ENCODE results near the gene CTXND2.
A peak's percentile ranks its signal among the peaks of the same experiment; 100 is the strongest.
"Not testable (repeated sequence)": the region's sequence is repeated elsewhere in the genome, so short reads cannot be mapped to it uniquely, and the experiment has no call there.

The CTXND2 gene

DNA sequence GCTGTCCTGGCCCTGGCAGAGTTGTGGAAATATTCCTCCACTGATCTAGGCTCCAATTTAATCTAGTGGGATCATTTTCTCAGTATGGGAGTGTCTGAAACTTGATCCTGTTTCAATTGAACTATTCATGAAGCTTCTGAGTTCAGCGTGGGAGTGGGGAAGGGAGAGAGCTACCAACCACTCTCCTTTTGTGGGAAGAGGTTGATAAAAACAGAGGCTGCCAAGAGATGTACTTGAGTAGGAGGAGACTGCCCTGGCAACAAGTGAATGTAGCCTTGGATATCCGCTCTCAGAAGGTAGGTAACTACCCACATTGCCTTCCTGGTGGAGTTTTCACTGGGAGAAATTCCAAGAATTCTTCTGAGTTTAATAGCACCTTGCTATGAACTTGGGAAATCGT lies at the start of gene CTXND2:
Gene CTXND2, plus strand, starts transcription at position 119 of the 400 bp plus-strand sequence. CDS start 25,179 bp downstream, outside the sequence.
- DNase-seq (ENCODE audit: low spot score) = peak; percentile 45

DNA sequence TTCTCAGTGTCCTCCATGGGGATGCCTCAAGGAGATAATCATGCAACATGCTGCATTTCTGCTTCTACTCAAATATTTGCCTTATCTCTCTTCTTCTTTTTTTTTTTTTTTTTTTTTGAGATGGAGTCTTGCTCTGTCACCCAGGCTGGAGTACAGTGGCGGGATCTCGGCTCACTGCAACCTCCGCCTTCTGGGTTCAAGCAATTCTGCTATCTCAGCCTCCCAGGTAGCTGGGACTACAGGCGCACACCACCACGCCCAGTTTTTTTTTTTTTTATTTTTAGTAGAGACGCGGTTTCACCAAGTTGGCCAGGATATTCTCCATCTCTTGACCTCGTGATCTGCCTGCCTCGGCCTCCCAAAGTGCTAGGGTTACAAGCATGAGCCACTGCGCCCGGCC lies 46.1 kb upstream of the CTXND2 start:
- not testable (repeated sequence) for DNase-seq (ENCODE audit: low spot score)

DNA sequence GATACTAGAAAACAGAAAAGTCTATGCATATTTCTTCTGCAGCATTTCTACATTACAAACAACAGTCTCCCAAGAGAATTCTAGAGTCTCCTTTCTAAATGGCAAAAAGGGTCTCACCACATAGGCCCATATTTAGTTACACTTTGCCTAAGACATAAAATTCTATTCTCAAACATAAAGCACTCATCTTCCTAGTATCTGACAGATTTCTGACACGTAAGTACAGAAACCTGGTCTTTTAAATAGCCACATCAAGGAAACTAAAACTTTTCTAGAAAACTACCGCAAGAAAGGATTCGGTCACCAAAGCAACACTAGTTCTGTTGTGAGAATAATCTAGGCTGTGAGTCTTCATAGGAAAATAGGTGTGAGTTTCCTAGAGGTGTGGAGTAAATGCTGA lies 45.3 kb upstream of the CTXND2 start:
- DNase-seq (ENCODE audit: low spot score) = no peak

DNA sequence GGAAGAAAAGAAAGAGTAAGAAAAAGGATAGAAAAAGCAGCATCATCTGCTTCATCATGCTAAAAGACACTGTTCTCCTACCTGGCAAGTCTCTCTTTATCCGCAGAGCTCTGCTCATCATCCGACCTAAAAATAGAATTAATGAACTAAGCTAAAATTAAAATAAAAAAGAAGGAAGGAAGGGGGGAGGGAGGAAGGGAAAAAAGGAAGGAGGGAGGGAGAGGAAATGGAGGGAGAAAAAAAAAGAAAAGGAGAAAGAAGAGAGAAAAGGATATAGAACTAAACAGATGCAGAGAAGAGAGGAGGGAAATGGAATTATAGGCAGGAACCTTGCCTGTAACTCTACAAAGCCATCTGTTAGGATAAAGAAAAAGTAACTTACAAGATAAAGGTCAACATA lies 44.6 kb upstream of the CTXND2 start:
- no peak for DNase-seq (ENCODE audit: low spot score)

DNA sequence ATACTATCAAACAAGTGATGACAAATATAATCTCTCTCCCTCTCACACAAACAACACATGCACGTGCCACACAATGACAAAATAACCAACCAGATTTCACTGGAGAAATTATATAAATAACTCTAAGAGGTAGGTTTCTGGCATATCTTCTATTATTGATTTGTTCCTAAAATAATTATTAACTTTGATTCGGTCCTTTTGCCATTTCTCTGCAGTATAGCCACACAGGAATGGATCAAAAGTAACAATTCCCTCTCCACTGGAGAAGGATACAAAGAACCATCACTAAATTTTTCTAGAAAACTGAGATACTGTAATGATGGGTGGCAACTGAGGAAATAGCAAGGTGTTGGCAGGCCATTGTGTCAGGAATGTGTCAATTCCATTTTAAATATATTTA lies 44.0 kb upstream of the CTXND2 start:
- DNase-seq (ENCODE audit: low spot score) = no peak

DNA sequence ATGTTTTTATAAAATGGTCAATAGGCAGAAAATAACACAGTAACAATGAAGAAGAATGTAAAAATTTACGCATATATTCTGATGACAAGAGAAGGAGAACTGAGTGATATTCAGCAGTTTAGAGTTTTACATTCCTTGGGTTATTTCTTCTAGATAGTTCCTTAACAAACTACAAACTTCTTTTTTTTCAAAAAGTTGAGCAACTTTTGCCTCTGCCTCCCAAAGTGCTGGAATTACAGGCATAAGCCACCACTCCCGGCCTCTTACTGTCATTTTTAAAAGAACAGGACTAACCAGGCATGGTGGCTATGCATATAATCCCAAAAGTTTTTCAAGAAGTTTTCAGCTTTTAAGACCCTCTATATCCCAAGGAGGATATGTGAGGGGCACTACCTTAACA lies 43.5 kb upstream of the CTXND2 start:
- no peak for DNase-seq (ENCODE audit: low spot score)

DNA sequence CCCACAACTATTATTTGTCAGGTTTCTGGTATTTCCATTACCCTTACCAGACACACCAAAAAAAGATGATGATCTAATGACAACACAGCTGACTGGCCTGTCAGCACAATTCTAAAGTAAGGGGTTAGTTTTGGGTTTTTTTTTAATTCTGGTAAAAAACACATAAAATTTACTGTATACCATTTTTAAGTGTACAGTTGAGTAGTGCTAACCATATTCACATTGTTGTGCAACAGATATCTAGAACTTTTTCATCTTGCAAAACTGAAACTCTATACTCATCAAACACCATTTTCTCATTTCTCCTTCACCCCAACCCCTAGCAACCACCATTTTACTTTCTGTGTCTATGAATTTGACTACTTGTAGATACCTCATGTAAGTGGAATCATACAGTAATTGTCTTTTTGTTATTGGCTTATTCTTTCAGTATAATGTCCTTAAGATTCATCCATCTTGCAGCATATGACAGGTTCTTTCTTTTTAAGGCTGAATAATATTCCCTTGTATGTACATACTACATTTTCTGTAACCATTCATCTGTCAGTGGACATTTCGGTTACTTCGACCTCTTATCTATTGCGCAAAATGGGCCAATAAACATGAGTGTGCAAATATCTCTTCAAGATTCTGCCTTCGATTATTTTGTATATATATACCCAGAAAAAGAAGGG lies 40.3 kb upstream of the CTXND2 start:
- no peak for DNase-seq (ENCODE audit: low spot score)

DNA sequence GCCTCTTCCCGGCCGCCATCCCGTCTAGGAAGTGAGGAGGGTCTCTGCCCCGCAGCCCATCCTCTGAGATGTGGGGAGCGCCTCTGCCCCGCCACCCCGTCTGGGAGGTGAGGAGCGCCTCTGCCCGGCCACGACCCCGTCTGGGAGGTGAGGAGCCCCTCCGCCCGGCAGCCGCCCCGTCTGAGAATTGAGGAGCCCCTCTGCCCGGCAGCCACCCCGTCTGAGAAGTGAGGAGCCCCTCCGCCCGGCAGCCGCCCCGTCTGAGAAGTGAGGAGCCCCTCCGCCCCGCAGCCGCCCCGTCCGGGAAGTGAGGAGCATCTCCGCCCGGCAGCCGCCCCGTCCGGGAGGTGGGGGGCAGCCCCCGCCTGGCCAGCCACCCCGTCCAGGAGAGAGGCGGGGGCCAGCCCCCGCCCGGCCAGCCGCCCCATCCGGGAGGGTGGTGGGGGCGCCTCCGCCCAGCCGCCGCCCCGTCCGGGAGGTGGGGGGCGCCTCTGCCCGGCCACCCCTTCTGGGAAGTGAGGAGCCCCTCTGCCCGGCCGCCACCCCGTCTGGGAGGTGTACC lies 36.1 kb upstream of the CTXND2 start:
- not testable (repeated sequence) for DNase-seq (ENCODE audit: low spot score)

DNA sequence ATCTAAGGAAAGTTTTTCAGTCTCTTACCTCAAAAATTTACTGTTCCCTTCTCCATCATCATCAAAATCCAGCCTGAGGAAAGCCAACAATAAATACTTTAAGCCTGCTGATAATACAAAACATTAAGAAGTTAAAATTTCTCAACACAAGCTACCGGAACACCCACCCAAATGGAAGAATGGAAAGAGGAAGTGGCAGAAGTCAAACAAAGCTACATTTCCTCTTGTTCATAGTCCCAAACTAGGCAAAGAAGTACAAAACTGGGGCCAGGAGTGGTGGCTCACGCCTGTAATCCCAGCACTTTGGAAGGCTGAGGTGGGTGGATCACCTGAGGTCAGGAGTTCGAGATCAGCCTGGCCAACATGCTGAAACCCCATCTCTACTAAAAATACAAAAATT lies 34.2 kb upstream of the CTXND2 start:
- DNase-seq (ENCODE audit: low spot score) = not testable (repeated sequence)

DNA sequence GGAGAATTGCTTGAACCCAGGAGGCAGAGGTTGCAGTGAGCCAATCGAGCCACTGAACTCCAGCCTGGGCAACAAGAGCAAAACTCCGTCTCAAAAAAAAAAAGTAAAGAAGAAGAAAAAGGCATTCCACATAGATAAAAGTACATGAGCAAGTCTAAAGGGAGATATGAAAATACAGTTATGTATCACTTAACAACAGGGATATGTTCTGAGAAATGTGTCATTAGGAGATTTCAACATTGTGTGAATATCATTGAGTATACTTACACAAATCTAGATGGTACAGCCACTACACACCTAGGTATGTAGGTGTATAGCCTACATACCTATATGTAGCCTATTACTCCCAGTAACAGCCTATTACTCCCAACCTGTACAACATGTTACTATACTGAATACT lies 23.2 kb upstream of the CTXND2 start:
- DNase-seq (ENCODE audit: low spot score) = no peak

DNA sequence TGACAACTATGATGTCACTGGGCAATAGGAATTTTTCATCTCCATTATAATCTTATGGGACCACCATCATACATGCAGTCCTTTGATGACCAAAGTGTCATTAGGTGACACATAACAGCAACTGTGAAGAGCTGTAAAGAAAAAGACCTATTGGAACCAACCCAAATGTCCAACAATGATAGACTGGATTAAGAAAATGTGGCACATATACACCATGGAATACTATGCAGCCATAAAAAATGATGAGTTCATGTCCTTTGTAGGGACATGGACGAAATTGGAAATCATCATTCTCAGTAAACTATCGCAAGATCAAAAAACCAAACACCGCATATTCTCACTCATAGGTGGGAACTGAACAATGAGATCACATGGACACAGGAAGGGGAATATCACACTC lies 22.7 kb upstream of the CTXND2 start:
- DNase-seq (ENCODE audit: low spot score) = not testable (repeated sequence)

DNA sequence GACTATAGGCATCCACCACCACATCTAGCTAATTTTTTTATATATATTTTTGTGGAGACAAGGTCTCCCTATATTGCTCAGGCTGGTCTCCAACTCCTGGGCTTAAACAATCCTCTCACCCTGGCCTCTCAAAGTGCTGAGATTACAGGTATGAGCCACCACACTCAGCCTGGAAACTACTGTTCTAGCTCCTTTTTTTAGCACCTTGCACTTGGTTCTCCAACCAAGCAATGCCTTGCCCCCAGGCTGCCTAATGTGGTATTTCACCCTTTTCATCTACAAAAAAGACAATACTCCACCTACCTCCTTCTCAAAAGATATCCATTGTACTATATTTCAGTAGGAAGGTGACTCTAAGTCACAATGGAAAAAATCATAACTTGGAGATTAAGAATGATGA lies 17.3 kb upstream of the CTXND2 start:
- no peak for DNase-seq (ENCODE audit: low spot score)

DNA sequence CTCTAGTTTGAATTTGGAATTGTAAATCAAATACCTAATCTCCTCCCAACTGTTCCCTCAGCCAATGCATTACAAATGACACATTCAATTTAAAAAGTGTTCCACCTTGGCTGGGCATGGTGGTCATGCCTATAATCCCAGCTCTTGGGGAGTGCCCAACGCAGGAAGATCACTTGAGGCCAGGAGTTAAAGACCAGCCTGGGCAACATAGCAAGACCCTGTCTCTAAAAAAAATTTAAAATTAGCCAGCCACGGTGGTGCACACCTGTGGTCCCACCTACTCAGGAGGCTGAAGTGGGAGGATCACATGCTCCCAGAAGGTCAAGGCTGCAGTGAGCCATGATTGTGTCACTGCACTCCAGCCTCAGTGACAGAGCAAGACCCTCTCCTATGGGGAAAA lies 14.4 kb upstream of the CTXND2 start:
- DNase-seq (ENCODE audit: low spot score) = no peak

DNA sequence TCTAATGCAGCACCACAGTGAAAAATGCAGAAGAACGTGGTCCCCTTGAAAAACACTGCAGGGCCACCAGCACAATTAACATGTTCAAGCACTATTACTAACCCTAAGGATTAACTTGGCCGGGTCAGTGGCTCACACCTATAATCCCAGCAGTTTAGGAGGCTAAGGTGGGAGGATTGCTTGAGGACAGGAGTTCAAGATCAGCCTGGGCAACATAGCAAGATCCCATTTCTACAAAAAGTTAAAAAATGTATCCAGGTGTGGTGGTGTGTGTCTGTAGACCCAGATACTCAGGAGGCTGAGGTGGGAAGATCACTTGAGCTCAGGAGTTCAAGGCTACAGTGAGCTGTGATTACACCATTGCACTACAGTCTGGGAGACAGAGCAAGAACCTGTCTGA lies 13.4 kb upstream of the CTXND2 start:
- DNase-seq (ENCODE audit: low spot score) = no peak

DNA sequence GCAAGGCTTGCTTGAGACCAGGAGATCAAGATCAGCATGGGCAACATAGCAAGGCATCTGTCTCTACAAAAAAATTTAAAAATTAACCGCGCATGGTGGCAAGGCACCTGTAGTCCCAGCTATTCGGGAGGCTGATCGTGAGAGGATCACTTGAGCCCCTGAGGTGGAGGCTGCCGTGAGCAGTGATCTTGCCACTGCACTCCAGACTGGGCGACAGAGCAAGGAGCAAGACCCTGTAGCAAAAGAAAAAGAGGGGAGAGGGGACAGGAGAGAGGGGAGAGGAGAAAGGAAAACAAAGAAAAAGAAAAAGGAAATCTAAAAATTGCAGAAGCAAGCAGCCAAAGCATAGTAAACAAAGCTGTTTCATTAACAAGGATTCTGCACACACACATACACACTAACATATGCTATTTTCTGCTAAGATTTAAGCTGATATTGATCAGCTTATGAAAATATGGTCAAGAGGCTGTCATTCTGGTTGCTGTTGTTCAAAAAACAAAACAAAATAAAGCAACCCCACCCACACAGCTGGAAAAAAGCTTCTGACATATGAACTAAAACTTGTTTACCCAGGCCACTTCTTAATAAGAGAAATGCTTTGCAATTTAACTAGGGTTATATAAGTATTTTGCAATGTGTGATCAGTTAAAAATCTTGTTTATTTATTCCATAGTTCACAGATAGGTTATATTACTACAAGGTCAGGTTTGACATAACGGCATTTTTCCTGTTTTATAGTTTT lies 12.3 kb upstream of the CTXND2 start:
- DNase-seq (ENCODE audit: low spot score) = no peak

DNA sequence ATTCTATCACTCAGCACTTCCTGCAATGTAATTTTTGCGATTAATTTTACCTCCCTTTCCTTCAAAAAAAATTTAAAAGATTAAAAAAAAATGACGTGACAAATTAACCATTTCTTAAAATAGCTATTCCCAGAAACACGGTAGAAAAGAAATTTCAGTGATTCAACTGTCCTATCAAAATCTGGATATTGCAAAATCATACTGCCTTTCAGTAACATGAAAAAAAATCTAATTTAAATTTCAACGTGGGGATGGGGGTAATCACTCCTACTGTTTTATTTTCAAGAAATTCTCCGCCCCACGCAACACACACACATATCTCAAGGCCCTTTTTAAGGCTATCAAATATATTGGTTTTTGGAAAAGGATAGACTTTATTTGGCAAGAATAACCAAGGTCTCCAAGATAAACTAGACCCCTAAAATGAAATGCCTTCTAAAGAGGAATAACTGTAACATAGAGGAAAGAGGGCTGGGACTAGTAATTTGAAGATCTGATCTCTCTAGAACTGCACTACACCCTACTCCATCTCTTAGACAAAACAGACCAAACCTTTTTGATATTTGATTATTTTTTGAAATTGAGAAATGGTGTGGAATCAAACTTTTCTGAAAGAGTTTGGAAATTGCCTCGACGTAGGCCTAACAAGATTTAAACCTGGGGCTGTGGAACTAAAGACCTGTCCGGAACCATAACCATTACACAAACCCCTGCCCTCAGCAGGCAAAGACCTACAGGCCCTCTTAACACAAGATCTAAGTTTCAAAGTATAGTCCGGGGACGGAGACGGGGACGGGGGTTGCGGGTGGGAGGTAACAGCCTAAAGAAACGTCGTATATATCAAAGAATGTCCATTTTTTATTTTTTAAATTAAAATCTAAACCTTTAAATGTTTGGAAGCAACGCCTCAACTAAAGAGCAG lies 11.5 kb upstream of the CTXND2 start:
- no peak for DNase-seq (ENCODE audit: low spot score)

DNA sequence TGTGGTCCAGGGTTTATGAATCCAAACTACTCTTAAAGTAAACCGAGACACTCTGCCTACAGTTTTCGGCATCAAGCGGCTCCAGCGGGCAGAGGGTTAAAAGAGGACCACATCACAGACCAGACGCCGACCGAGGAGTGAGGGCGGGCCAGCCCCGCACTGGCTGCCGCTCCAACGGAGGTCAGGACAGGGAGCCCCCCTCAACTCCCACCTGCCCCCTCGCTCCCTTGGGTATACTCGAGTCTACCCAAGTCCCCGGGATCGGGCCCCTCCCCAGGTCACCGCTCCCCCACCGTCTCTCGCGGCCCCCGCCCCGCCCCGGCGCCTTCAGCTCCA lies 10.8 kb upstream of the CTXND2 start:
- DNase-seq (ENCODE audit: low spot score) = peak; percentile 43

DNA sequence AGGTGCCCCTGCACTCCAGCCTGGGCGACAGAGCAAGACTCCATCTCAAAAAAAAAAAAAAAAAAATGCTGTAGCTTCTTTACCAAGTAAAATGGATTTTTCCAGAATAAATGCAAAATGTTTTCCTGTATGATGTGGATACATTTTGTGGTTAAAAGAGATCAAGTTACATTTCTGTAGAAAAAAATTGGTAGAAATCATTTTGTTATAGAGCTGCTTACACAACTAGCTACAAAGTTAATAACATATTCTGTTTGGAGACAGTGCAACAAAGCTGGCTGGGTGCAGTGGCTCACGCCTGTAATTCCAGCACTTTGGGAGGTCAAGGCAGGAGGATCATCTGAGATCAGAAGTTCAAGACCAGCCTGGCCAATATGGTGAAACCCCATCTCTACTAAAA lies 8.0 kb upstream of the CTXND2 start:
- not testable (repeated sequence) for DNase-seq (ENCODE audit: low spot score)

DNA sequence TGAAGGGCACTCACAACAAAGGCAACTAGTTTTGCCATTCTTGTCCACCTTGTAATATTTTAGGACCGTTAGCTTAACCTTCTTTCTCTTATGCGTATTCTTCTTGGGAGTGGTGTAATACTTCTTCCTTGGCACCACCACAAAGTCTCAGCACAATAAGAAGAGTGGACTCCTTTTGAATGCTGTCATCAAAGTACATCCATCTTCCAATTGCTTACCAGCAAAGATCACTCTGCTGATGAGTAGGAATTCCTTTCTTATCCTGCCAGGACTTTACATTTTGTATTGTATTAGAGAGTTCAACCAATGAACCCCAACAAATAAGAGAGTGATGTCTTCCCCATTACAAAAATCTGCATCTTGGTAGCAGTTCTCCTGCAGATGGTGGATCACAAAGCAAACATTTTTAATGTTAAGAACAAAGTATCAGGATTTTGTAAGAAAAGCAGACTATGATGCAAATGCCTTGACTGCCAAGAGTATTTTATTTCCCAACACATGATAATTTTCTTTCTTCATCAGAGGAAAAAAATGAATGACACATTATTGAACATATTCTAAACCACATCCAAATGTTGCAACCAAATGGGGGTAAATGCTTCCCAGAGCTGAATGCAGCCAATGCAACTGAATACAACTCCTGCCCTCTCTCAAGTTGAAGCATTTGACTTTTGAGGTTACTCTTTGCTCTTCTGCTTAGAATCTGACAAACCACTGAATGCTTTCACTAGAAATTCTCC lies 5.4 kb upstream of the CTXND2 start:
- DNase-seq (ENCODE audit: low spot score) = no peak

DNA sequence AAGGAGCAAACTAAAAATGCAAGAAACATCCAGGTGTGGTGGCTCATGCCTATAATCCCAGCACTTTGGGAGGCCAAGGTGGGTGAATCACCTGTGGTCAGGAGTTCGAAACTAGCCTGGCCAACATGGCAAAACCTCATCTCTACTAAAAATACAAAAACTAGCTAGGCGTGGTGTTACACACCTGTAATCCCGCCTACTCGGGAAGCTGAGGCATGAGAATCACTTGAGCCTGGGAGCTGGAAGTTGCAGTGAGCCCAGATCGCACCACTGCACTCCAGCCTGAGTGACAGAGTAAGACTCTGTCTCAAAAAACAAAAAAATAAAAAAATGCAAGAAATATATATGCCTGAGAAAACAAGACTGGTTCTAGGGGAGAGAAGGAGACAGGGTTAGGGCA lies 3.8 kb upstream of the CTXND2 start:
- not testable (repeated sequence) for DNase-seq (ENCODE audit: low spot score)

DNA sequence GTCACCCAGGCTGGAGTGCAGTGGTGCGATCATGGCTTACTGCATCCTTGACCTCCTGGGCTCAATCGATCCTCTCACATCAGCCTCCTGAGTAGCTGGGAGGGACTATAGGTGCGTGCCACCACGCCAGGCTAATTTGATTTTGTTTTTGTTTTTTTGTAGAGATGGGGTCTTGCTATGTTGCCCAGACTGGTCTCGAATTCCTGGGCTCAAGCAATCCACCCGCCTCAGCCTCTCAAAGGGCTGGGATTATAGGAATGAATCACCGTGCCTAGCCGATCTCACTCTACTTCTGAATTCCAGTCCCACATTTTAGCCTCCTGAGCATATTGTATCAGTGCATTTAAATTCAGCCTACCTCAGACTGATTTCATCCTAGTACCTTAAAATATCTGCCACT lies 1.8 kb downstream of the CTXND2 start:
- DNase-seq (ENCODE audit: low spot score) = no peak

DNA sequence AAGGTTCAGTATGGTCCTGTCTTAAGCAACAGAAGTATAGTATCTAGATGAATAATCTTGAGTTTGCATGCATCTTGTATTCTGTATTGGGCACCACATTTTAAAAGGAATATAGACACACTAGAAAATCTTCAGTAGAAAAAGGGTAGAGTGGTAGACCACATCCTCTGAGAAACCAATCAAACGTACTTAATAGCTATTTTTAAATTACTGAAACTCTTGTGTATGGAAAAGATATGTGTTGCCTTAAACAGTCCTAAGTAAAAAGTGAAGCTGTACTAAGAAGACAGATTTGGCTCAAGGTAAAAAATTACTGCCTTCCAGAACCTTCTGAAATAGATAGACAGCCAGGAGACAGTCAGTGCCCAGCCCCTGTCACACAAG lies 3.1 kb downstream of the CTXND2 start:
- no peak for DNase-seq (ENCODE audit: low spot score)

Measured in COLO829 (cell line).